ENCODE measurements around the gene RPLP1.
A peak's percentile ranks its signal among the peaks of the same experiment; 100 is the strongest.

Gene RPLP1

GRCh38 chr15:69498987-69499386 lies 46.4 kb downstream of the RPLP1 start:
- DNase-seq, result no peak

DNA sequence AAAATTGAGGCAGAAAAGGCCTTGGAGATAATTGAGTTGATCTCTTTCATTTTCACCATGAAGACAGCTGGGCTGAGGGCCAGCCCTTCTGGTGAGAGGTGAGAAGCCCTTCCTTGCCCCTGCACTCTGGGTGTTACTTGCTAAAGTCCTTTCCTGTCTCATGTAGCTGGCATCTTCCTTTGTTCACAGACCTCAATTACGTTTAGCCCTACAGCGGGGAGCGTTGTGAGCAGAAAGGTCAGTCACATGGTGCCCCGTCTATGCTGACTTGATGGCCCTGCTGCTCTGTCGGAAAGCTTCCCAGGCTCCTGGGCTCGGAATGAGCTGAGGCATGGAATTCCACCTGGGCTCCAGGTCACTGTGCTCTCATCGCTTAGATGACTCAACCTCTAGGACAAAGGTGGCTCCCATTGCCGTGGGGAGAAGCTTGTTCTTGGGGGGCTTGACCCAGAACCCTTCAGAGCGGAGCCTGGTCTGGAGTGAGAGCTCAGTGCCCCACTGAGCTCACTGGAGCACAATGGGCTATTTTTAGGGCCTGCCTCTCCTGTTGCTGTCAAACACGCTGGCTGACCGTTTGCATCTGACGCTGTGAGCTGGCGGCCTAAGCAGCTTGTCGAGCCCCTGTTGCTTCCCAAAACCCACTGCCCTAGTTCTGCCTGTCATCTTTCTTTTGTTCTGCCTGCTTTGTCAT lies 47.0 kb downstream of the RPLP1 start:
- DNase-seq, result no peak

- no peak for DNase-seq
Measured at GRCh38 chr15:69500339-69500738, 47.7 kb downstream of the RPLP1 start.

GRCh38 chr15:69501456-69501855 lies 48.8 kb downstream of the RPLP1 start:
- DNase-seq, result no peak

GRCh38 chr15:69502470-69503045 lies 49.9 kb downstream of the RPLP1 start:
- no peak for DNase-seq

DNA sequence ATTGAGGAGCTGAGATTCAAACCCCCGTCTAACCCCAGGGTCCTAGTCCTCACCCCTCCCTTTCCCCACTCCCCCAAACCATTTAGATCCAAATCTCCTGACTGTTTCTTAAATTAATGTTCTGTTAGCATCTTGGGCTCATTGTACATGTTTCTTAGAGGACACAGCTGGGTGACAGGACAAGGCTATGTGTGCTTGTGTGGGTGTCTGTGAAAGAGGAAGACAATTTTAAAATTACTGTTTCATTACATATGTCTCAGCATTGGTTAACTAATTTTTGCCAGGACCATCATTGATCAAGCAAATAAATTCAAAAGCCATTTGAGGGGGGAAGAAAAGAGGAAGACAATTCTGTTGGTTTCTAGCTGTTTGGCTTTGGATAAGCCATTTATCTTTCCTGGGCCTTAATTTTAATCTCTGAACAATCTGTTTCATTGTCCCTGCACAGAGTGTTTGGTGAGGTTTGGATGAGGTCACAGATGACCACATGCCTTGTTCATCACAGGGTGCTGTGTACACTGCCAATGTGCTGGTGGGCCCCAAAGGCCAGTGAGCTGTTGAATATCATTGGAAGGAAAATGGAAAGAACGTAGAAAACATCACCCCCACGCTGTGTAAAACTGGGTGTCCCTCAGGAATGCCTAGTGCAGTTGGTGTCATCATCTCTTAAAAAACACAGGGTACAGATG lies 51.9 kb downstream of the RPLP1 start:
- DNase-seq, result peak; percentile 34 to 51
